ENCODE measurements around the gene KRTAP10-2. TPM values are rescaled to one million over a fixed set of nuclear protein-coding genes. Genes with fewer than 3 reads are reported as not detected.

Gene KRTAP10-2
- total and polyA plus RNA-seq, 2 of the 4 experiments (the other 2 are of a cell fraction) = not detected

GRCh38 chr21:44507673-44508425, 43.5 kb downstream of the KRTAP10-2 start:
- H3K18ac ChIP-seq (ENCODE audit: low read depth, low read length) = no peak overlapping the region
- no peaks in the 10 kb centered on the region for H3K9me1 ChIP-seq (ENCODE audit: insufficient read depth, low read length)
- H3K4me3 ChIP-seq (ENCODE audit: insufficient read depth, low read depth, low read length) = no peak overlapping the region
- H2BK120ac ChIP-seq (ENCODE audit: low read depth, low read length) = no peak overlapping the region
- no peak overlapping the region for H2AK5ac ChIP-seq (ENCODE audit: low read depth, low read length)
- H3K4ac ChIP-seq (ENCODE audit: low read depth, low read length) = no peak overlapping the region
- POLR2A ChIA-PET (ENCODE audit: unreplicated experiment) = no interaction called here
- H3K27me3 ChIP-seq (ENCODE audit: control insufficient read depth, insufficient read depth, low read length) = peaks cover 23% of the 10 kb centered on the region
- BruUV-seq (replicated peaks) = no TSS peak
- no peak overlapping the region for H3K4me2 ChIP-seq (ENCODE audit: low read depth, low read length)
- ATAC-seq (ENCODE audit: low read depth) (no peak), DNase-seq (no peak)
- TF ChIP-seq, protein P1, sequence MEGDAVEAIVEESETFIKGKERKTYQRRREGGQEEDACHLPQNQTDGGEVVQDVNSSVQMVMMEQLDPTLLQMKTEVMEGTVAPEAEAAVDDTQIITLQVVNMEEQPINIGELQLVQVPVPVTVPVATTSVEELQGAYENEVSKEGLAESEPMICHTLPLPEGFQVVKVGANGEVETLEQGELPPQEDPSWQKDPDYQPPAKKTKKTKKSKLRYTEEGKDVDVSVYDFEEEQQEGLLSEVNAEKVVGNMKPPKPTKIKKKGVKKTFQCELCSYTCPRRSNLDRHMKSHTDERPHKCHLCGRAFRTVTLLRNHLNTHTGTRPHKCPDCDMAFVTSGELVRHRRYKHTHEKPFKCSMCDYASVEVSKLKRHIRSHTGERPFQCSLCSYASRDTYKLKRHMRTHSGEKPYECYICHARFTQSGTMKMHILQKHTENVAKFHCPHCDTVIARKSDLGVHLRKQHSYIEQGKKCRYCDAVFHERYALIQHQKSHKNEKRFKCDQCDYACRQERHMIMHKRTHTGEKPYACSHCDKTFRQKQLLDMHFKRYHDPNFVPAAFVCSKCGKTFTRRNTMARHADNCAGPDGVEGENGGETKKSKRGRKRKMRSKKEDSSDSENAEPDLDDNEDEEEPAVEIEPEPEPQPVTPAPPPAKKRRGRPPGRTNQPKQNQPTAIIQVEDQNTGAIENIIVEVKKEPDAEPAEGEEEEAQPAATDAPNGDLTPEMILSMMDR (conservative IDR thresholded peaks at IDR 0.05; ENCODE audit: low read depth, low read length) = no peak
- TF ChIP-seq, protein P2, sequence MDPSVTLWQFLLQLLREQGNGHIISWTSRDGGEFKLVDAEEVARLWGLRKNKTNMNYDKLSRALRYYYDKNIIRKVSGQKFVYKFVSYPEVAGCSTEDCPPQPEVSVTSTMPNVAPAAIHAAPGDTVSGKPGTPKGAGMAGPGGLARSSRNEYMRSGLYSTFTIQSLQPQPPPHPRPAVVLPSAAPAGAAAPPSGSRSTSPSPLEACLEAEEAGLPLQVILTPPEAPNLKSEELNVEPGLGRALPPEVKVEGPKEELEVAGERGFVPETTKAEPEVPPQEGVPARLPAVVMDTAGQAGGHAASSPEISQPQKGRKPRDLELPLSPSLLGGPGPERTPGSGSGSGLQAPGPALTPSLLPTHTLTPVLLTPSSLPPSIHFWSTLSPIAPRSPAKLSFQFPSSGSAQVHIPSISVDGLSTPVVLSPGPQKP (IDR thresholded peaks at IDR 0.05; ENCODE audit: borderline replicate concordance, low read depth, low read length) = no peak
- TF ChIP-seq RAD21 (IDR thresholded peaks at IDR 0.05; ENCODE audit: low read length) = no peak
- no peak overlapping the region for H3K56ac ChIP-seq (ENCODE audit: extremely low read depth, insufficient read depth, low read length)
- H4K5ac ChIP-seq (ENCODE audit: low read depth, low read length) = no peak overlapping the region
- no peak overlapping the region for H2BK5ac ChIP-seq (ENCODE audit: low read depth, low read length, poor library complexity, severe bottlenecking)
- H3K9ac ChIP-seq (ENCODE audit: low read depth, low read length) = no peak overlapping the region
- no peaks in the 10 kb centered on the region for H3K79me1 ChIP-seq (ENCODE audit: low read depth in 1 of 2, low read length in 2 of 2)
- in situ Hi-C loops (cut with MboI; ENCODE audit: low sequenced_read_pairs) = loop anchor here (25.0 kb wide), 1 partner anchor 429 kb away; the partner anchor contains the start of gene SLX9
- no peak overlapping the region for H2AK9ac ChIP-seq (replicated peaks; ENCODE audit: low read depth, low read length, poor library complexity)
- intact Hi-C loops (cut with micrococcal nuclease) = no loop called here
- no peak overlapping the region for H2AFZ ChIP-seq (replicated peaks; ENCODE audit: low read length, poor library complexity)
- WGBS, 2 experiments (ENCODE audit: extremely low coverage in 2 of 2, insufficient read length in 1 of 2) = 78% methylated on average over 14 of the region's 26 CpGs; no CpG with 5 or more reads in 1 of the 2 experiments
- dilution Hi-C loops (cut with HindIII; ENCODE audit: low sequenced_read_pairs, unreplicated experiment) = no loop called here
- H2BK20ac ChIP-seq (ENCODE audit: low read depth, low read length) = no peak overlapping the region
- H3K23ac ChIP-seq (ENCODE audit: low read depth, low read length) = no peak overlapping the region
- H4K8ac ChIP-seq (ENCODE audit: low read depth in 2 of 2, low read length in 2 of 2) = no peak overlapping the region
- no peaks in the 10 kb centered on the region for H3K9me3 ChIP-seq (ENCODE audit: control insufficient read depth, insufficient read depth, low read length)
- H4K20me1 ChIP-seq (ENCODE audit: insufficient read depth, low read length) = no peaks in the 10 kb centered on the region
- H3K27ac ChIP-seq (ENCODE audit: insufficient read depth, low read length) = no peak overlapping the region
- H3K14ac ChIP-seq (replicated peaks; ENCODE audit: low read depth, low read length) = no peak overlapping the region
- H3K4me1 ChIP-seq (ENCODE audit: control insufficient read depth, insufficient read depth, low read length) = no peaks in the 10 kb centered on the region
- CTCF ChIA-PET = no interaction called here
- H3K36me3 ChIP-seq (ENCODE audit: control insufficient read depth, insufficient read depth, low read length) = no peaks in the 10 kb centered on the region
- H4K91ac ChIP-seq (ENCODE audit: insufficient read depth, low read depth, low read length) = no peak overlapping the region
- no peak overlapping the region for H2BK15ac ChIP-seq (ENCODE audit: low read depth, low read length)

Data from IMR-90 (cell line).